GM18511 (cell line): ENCODE measurements around the gene MAN1B1.

Source experiments
- ATAC-seq: cut with Tn5 transposase; IDR thresholded peaks from one replicate; pipeline ENCODE4 v1.9.1; 2021; ENCODE audit warnings: mild to moderate bottlenecking, moderate library complexity; ENCODE audit not compliant: unreplicated experiment

MAN1B1 gene

GRCh38 chr9:137083394-137084004 is 3.3 kb upstream of the MAN1B1 start:
- ATAC-seq: no peak

GRCh38 chr9:137084526-137084925 is 2.3 kb upstream of the MAN1B1 start:
- ATAC-seq: no peak

- no peak for ATAC-seq
Measured at GRCh38 chr9:137085920-137086530, 760 bp upstream of the MAN1B1 start.

- no peak for ATAC-seq
Measured at GRCh38 chr9:137087409-137087925, 682 bp downstream of the MAN1B1 start.

- no peak for ATAC-seq
Measured at GRCh38 chr9:137088121-137088520, 1.3 kb downstream of the MAN1B1 start.

GRCh38 chr9:137089232-137089947 is 2.6 kb downstream of the MAN1B1 start:
- ATAC-seq: no peak

- peak; percentile 93 for ATAC-seq
Measured at GRCh38 chr9:137095664-137096517, 9.1 kb downstream of the MAN1B1 start.

- ATAC-seq: no peak
Measured at GRCh38 chr9:137096785-137097546, 10.2 kb downstream of the MAN1B1 start.

- no peak for ATAC-seq
Measured at GRCh38 chr9:137097761-137098462, 11.1 kb downstream of the MAN1B1 start.

- no peak for ATAC-seq
Measured at GRCh38 chr9:137099231-137099630, 12.4 kb downstream of the MAN1B1 start.

- ATAC-seq: no peak
Measured at GRCh38 chr9:137103206-137103999, 16.6 kb downstream of the MAN1B1 start.

- ATAC-seq: no peak
Measured at GRCh38 chr9:137105814-137106661, 19.3 kb downstream of the MAN1B1 start.

GRCh38 chr9:137106662-137107250 is 20.0 kb downstream of the MAN1B1 start:
- ATAC-seq: no peak

- no peak for ATAC-seq
Measured at GRCh38 chr9:137107312-137107921, 20.6 kb downstream of the MAN1B1 start.

- ATAC-seq: no peak
Measured at GRCh38 chr9:137107982-137108381, 21.2 kb downstream of the MAN1B1 start.

- no peak for ATAC-seq
Measured at GRCh38 chr9:137108608-137109249, 21.9 kb downstream of the MAN1B1 start.
